H9 (cell line): Measurements from ENCODE around the gene HMGB4. TPM values are rescaled to one million over a fixed set of nuclear protein-coding genes. Genes with fewer than 3 reads are reported as not detected.

Experiments used
- DNase-seq: peaks from one replicate; pipeline ENCODE4 v3.0.0-alpha.2; 2017
- H2AFZ ChIP-seq: one replicate; pipeline ENCODE4 v1.6.1; 2013; ENCODE audit warnings: mild to moderate bottlenecking, low read length, control low read depth, moderate library complexity
- H2AK5ac ChIP-seq: 2 replicates; pipeline ENCODE4 v1.6.1; 2013; ENCODE audit warnings: low read length, control low read depth, mixed read lengths; ENCODE audit not compliant: insufficient read length
- H2BK120ac ChIP-seq: one replicate; pipeline ENCODE4 v1.6.1; 2013; ENCODE audit warnings: low read depth, mild to moderate bottlenecking, low read length, control low read depth, inconsistent platforms; ENCODE audit not compliant: poor library complexity, severe bottlenecking
- H2BK12ac ChIP-seq: 2 replicates; pipeline ENCODE4 v1.6.1; 2013; ENCODE audit warnings: low read length, control low read depth, mixed read lengths, low read depth; ENCODE audit not compliant: insufficient read length
- H2BK15ac ChIP-seq: 2 replicates; pipeline ENCODE4 v1.6.1; 2013; ENCODE audit warnings: low read depth, low read length, control low read depth
- H2BK20ac ChIP-seq: one replicate; pipeline ENCODE4 v1.6.1; 2013; ENCODE audit warnings: low read depth, mild to moderate bottlenecking, low read length, control low read depth, inconsistent platforms; ENCODE audit not compliant: poor library complexity, severe bottlenecking
- H2BK5ac ChIP-seq: 2 replicates; pipeline ENCODE4 v1.6.1; 2013; ENCODE audit warnings: low read length, control low read depth, mixed read lengths; ENCODE audit not compliant: insufficient read length
- H3K14ac ChIP-seq: 2 replicates; pipeline ENCODE4 v1.6.1; 2013; ENCODE audit warnings: low read length, control low read depth; ENCODE audit not compliant: insufficient read depth
- H3K18ac ChIP-seq: 2 replicates; pipeline ENCODE4 v1.6.1; 2013; ENCODE audit warnings: low read depth, mild to moderate bottlenecking, mixed read lengths, low read length, control low read depth; ENCODE audit not compliant: insufficient read length
- H3K23ac ChIP-seq: 2 replicates; pipeline ENCODE4 v1.6.1; 2013; ENCODE audit warnings: low read length, control low read depth, mixed read lengths, low read depth; ENCODE audit not compliant: insufficient read length
- H3K23me2 ChIP-seq: 2 replicates; pipeline ENCODE4 v1.6.1; 2013; ENCODE audit warnings: low read depth, mild to moderate bottlenecking, mixed read lengths, low read length, control low read depth; ENCODE audit not compliant: insufficient read length, poor library complexity, severe bottlenecking
- H3K27ac ChIP-seq: 2 replicates; pipeline ENCODE4 v1.5.1; 2013; ENCODE audit warnings: low read length, control low read depth, mixed read lengths, low read depth; ENCODE audit not compliant: insufficient read length
- H3K27me3 ChIP-seq: 2 replicates; pipeline ENCODE4 v1.6.1; 2013; ENCODE audit warnings: low read length, control low read depth, inconsistent platforms; ENCODE audit not compliant: insufficient read depth
- H3K4ac ChIP-seq: 2 replicates; pipeline ENCODE4 v1.6.1; 2013; ENCODE audit warnings: low read depth, mild to moderate bottlenecking, control low read depth, inconsistent platforms, low read length, moderate library complexity
- H3K4me1 ChIP-seq: 2 replicates; pipeline ENCODE4 v1.6.1; 2013; ENCODE audit warnings: low read length, control low read depth, inconsistent platforms; ENCODE audit not compliant: insufficient read depth
- H3K4me2 ChIP-seq: 2 replicates; pipeline ENCODE4 v1.6.1; 2013; ENCODE audit warnings: low read length, control low read depth, mixed read lengths; ENCODE audit not compliant: insufficient read length, insufficient read depth
- H3K56ac ChIP-seq: 2 replicates; pipeline ENCODE4 v1.6.1; 2013; ENCODE audit warnings: low read depth, mild to moderate bottlenecking, mixed read lengths, low read length, control low read depth; ENCODE audit not compliant: insufficient read length
- H3K79me1 ChIP-seq: 2 replicates; pipeline ENCODE4 v1.6.1; 2013; ENCODE audit warnings: low read depth, mild to moderate bottlenecking, moderate library complexity, low read length, control low read depth, inconsistent platforms; ENCODE audit not compliant: insufficient read depth, poor library complexity, severe bottlenecking
- H3K79me2 ChIP-seq: 2 replicates; pipeline ENCODE4 v1.6.1; 2013; ENCODE audit warnings: low read length, control low read depth, inconsistent platforms; ENCODE audit not compliant: insufficient read depth
- H3K9ac ChIP-seq: 2 replicates; pipeline ENCODE4 v1.6.1; 2013; ENCODE audit warnings: low read length, control low read depth, mixed read lengths; ENCODE audit not compliant: insufficient read length; ENCODE audit errors: extremely low read depth
- H3K9me3 ChIP-seq: one replicate; pipeline ENCODE4 v1.6.1; 2013; ENCODE audit warnings: low read depth, low read length, inconsistent platforms; ENCODE audit not compliant: control insufficient read depth
- H3T11ph ChIP-seq: one replicate; pipeline ENCODE4 v1.6.1; 2013; ENCODE audit warnings: mild to moderate bottlenecking, low read length, control low read depth, inconsistent platforms
- H4K20me1 ChIP-seq: one replicate; pipeline ENCODE4 v1.6.1; 2013; ENCODE audit not compliant: control insufficient read depth, insufficient read length, insufficient read depth
- H4K5ac ChIP-seq: 2 replicates; pipeline ENCODE4 v1.6.1; 2013; ENCODE audit warnings: low read depth, mild to moderate bottlenecking, mixed read lengths, low read length, control low read depth; ENCODE audit not compliant: insufficient read length
- H4K8ac ChIP-seq: replicated peaks from 2 replicates; pipeline ENCODE4 v1.6.1; 2013; ENCODE audit warnings: low read length, control low read depth, mixed read lengths, low read depth; ENCODE audit not compliant: insufficient read length
- H4K91ac ChIP-seq: 2 replicates; pipeline ENCODE4 v1.6.1; 2013; ENCODE audit warnings: low read depth, mild to moderate bottlenecking, moderate library complexity, mixed read lengths, low read length, control low read depth; ENCODE audit not compliant: insufficient read length
- H3K27ac Mint-ChIP-seq, 3 experiments: 2 replicates in 2 of 3; 3 replicates in 1 of 3; pipeline ENCODE4 v1.8.0; 2020 to 2021; ENCODE audit warnings: mixed read lengths in 3 of 3, mild to moderate bottlenecking in 1 of 3, moderate library complexity in 1 of 3
- H3K27me3 Mint-ChIP-seq: 2 replicates; pipeline ENCODE4 v1.8.0; 2021; ENCODE audit warnings: low read depth, mild to moderate bottlenecking, moderate library complexity, mixed read lengths
- H3K36me3 Mint-ChIP-seq, 3 experiments: 2 replicates in 2 of 3; 3 replicates in 1 of 3; pipeline ENCODE4 v1.8.0; 2020 to 2021; ENCODE audit warnings: low read depth in 3 of 3, mixed read lengths in 3 of 3; ENCODE audit not compliant: insufficient read depth in 1 of 3
- H3K4me1 Mint-ChIP-seq, 2 experiments: 2 replicates each; pipeline ENCODE4 v1.8.0; 2020; ENCODE audit warnings: mixed read lengths in 2 of 2
- H3K4me3 Mint-ChIP-seq, 2 experiments: 2 replicates in 1 of 2; 3 replicates in 1 of 2; pipeline ENCODE4 v1.8.0; 2020 to 2021; ENCODE audit warnings: mild to moderate bottlenecking in 2 of 2, mixed read lengths in 2 of 2, moderate library complexity in 1 of 2
- H3K9me3 Mint-ChIP-seq, 2 experiments: 2 replicates in 1 of 2; 3 replicates in 1 of 2; pipeline ENCODE4 v1.8.0; 2020; ENCODE audit warnings: mild to moderate bottlenecking in 2 of 2, mixed read lengths in 2 of 2, moderate library complexity in 1 of 2
- CTCF ChIP-seq: fragments of 200-600 bp; sonication (generic); conservative IDR thresholded peaks from 3 replicates; pipeline ENCODE4 v1.8.0; 2021; ENCODE audit warnings: antibody characterized with exemption, mild to moderate bottlenecking
- WGBS: extraction: QIAGEN DNeasy Blood & Tissue Kit; methylation state at CpG from one replicate; pipeline ENCODE4 v1.1.7; 2013; ENCODE audit warnings: missing lambda C conversion rate, low lambda C conversion rate, mixed read lengths; ENCODE audit not compliant: insufficient read length; ENCODE audit errors: extremely low coverage; 5-methylcytosine and 5-hydroxymethylcytosine counted together
- total RNA-seq: library from RNA; stranded (reverse); gene quantifications from 2 replicates; pipeline ENCODE4 v1.2.1, GENCODE V29; 2021

Gene HMGB4
- total RNA-seq, 1 experiment from 2014 or later = not detected

GRCh38 chr1:33902486-33903209 is 38.8 kb downstream of the HMGB4 start:
- no CpG with 5 or more reads among the region's 6 CpGs for WGBS
- Histone ChIP-seq H3K4me1 (no peaks in the 10 kb centered on the region), H3K14ac (no peak overlapping the region), H3K9me3 (no peaks in the 10 kb centered on the region), H3T11ph (no peak overlapping the region), H2BK15ac (no peak overlapping the region), H4K91ac (no peak overlapping the region), H2BK120ac (no peak overlapping the region), H4K20me1 (no peaks in the 10 kb centered on the region), H2BK5ac (no peak overlapping the region), H2BK20ac (no peak overlapping the region), H3K79me1 (no peaks in the 10 kb centered on the region), H3K23ac (no peak overlapping the region), H3K27me3 (no peaks in the 10 kb centered on the region), H3K18ac (no peak overlapping the region), H2AK5ac (no peak overlapping the region), H4K5ac (no peak overlapping the region), H3K4me2 (no peak overlapping the region), H3K23me2 (no peaks in the 10 kb centered on the region), H3K27ac (no peak overlapping the region), H2AFZ (no peak overlapping the region), H3K79me2 (no peaks in the 10 kb centered on the region), H3K4ac (no peak overlapping the region), H2BK12ac (no peak overlapping the region), H3K9ac (no peak overlapping the region), H3K56ac (no peak overlapping the region), H4K8ac (no peak overlapping the region)
- Mint-ChIP-seq H3K36me3 (peaks cover 0 to 4% (median 3%) of the 10 kb centered on the region in 3 experiments; a peak in 2 of 7 replicates), H3K27ac (peak overlapping the region in 1 of 3 experiments; percentile 13; a peak in 1 of 7 replicates), H3K27me3 (peaks cover 2% of the 10 kb centered on the region; the same call in 1 of the 2 replicates), H3K4me3 (no peak overlapping the region), H3K9me3 (peaks cover 0 to 3% of the 10 kb centered on the region in 2 experiments; a peak in 1 of 5 replicates), H3K4me1 (no peaks in the 10 kb centered on the region)
- DNase-seq = no peak
- TF ChIP-seq CTCF = no peak
